Ishikawa (cell line): ENCODE results near the gene CNOT6.

Experiments
- CREB1 ChIP-seq: IDR thresholded peaks from 2 replicates; pipeline ENCODE4 v1.6.1; 2012; ENCODE audit warnings: low read depth
- EP300 ChIP-seq: IDR thresholded peaks from 2 replicates; pipeline ENCODE4 v1.6.1; 2012; ENCODE audit warnings: borderline replicate concordance
- FOXM1 ChIP-seq: IDR thresholded peaks from 2 replicates; pipeline ENCODE4 v1.6.1; 2012; ENCODE audit warnings: low read depth, borderline replicate concordance
- NFIC ChIP-seq: IDR thresholded peaks from 2 replicates; pipeline ENCODE4 v1.6.1; 2012
- RAD21 ChIP-seq: IDR thresholded peaks from 2 replicates; pipeline ENCODE4 v1.6.1; 2012; ENCODE audit warnings: low read depth
- TAF1 ChIP-seq: IDR thresholded peaks from 2 replicates; pipeline ENCODE4 v1.6.1; 2012; ENCODE audit warnings: low read depth, mild to moderate bottlenecking
- TCF12 ChIP-seq: IDR thresholded peaks from 2 replicates; pipeline ENCODE4 v1.6.1; 2012; ENCODE audit warnings: low read depth
- TEAD4 ChIP-seq: IDR thresholded peaks from 2 replicates; pipeline ENCODE4 v1.6.1; 2012
- YY1 ChIP-seq: IDR thresholded peaks from 2 replicates; pipeline ENCODE4 v1.6.1; 2012; ENCODE audit warnings: low read depth
- ZBTB7A ChIP-seq: IDR thresholded peaks from 2 replicates; pipeline ENCODE4 v1.6.1; 2012; ENCODE audit warnings: low read depth
- TF ChIP-seq, protein P1 (sequence below): IDR thresholded peaks from 2 replicates; pipeline ENCODE4 v1.6.1; 2012
- TF ChIP-seq, protein P2 (sequence below): IDR thresholded peaks from 2 replicates; pipeline ENCODE4 v1.6.1; 2012; ENCODE audit warnings: low read depth, mild to moderate bottlenecking
- TF ChIP-seq, protein P3 (sequence below): IDR thresholded peaks from 2 replicates; pipeline ENCODE4 v1.6.1; 2012

DNA sequence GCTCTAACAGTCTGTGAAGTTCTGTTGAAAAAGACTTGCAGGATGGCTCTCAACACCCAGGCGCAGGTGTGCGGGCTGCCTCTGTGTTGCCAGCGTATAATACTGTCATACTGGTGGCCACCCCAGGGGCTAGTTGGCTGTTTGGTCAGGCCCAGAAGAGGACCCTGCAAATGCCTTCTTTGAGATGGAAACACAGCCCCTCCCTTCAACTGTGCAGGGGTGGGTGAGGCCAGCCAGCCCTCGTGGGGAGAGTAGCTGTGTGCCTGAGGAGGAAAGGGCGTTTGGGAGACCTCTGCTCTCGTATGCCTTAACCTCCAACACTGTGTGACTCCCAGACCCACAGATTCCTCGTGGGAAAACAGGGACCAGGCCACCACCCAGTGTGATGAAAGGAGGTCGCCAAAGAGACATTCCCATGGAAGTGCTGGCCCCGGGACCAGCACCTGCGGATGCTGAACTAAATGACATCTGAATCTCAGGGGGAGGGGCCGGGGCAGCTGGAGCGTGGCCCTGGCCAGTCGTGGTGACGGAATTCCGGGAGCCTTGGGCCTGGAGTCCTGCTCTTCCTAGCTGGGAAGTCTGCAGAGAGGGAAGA lies 108.4 kb downstream of the CNOT6 start:
- TF ChIP-seq TAF1 (no peak), YY1 (no peak), RAD21 (no peak), EP300 (no peak), NFIC (no peak), ZBTB7A (no peak), FOXM1 (no peak), TEAD4 (no peak), CREB1 (no peak), TCF12 (no peak)
- TF ChIP-seq, protein P1, sequence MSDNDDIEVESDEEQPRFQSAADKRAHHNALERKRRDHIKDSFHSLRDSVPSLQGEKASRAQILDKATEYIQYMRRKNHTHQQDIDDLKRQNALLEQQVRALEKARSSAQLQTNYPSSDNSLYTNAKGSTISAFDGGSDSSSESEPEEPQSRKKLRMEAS: no peak
- TF ChIP-seq, protein P2, sequence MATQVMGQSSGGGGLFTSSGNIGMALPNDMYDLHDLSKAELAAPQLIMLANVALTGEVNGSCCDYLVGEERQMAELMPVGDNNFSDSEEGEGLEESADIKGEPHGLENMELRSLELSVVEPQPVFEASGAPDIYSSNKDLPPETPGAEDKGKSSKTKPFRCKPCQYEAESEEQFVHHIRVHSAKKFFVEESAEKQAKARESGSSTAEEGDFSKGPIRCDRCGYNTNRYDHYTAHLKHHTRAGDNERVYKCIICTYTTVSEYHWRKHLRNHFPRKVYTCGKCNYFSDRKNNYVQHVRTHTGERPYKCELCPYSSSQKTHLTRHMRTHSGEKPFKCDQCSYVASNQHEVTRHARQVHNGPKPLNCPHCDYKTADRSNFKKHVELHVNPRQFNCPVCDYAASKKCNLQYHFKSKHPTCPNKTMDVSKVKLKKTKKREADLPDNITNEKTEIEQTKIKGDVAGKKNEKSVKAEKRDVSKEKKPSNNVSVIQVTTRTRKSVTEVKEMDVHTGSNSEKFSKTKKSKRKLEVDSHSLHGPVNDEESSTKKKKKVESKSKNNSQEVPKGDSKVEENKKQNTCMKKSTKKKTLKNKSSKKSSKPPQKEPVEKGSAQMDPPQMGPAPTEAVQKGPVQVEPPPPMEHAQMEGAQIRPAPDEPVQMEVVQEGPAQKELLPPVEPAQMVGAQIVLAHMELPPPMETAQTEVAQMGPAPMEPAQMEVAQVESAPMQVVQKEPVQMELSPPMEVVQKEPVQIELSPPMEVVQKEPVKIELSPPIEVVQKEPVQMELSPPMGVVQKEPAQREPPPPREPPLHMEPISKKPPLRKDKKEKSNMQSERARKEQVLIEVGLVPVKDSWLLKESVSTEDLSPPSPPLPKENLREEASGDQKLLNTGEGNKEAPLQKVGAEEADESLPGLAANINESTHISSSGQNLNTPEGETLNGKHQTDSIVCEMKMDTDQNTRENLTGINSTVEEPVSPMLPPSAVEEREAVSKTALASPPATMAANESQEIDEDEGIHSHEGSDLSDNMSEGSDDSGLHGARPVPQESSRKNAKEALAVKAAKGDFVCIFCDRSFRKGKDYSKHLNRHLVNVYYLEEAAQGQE: no peak
- TF ChIP-seq, protein P3, sequence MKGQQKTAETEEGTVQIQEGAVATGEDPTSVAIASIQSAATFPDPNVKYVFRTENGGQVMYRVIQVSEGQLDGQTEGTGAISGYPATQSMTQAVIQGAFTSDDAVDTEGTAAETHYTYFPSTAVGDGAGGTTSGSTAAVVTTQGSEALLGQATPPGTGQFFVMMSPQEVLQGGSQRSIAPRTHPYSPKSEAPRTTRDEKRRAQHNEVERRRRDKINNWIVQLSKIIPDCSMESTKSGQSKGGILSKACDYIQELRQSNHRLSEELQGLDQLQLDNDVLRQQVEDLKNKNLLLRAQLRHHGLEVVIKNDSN: no peak
